DOHH2 (cell line): Measurements from ENCODE around the gene PPP4R3B.
"Not testable (repeated sequence)": the region's sequence is repeated elsewhere in the genome, so short reads cannot be mapped to it uniquely, and the experiment has no call there.

ENCODE experiments used
- H3F3A ChIP-seq: fragments of 200-600 bp; sonication (generic), shearing (Covaris generic); 2 replicates; pipeline ENCODE4 v1.6.0; 2016; ENCODE audit warnings: antibody characterized with exemption, mild to moderate bottlenecking; ENCODE audit not compliant: control insufficient read depth, insufficient read depth
- H3K27ac ChIP-seq: fragments of 200-600 bp; sonication (generic); 2 replicates; pipeline ENCODE4 v1.5.1; 2014; ENCODE audit warnings: low read depth, mild to moderate bottlenecking, low read length, moderate library complexity
- H3K27me3 ChIP-seq: fragments of 200-600 bp; sonication (generic); 2 replicates; pipeline ENCODE4 v1.6.1; 2014; ENCODE audit warnings: mild to moderate bottlenecking, low read length, mixed read lengths; ENCODE audit not compliant: control insufficient read depth
- H3K36me3 ChIP-seq: fragments of 200-600 bp; sonication (generic); 2 replicates; pipeline ENCODE4 v1.6.1; 2014; ENCODE audit warnings: mild to moderate bottlenecking, low read length, moderate library complexity, mixed read lengths; ENCODE audit not compliant: control insufficient read depth
- H3K4me1 ChIP-seq: fragments of 200-600 bp; sonication (generic); 2 replicates; pipeline ENCODE4 v1.6.1; 2014; ENCODE audit warnings: mild to moderate bottlenecking, low read length, mixed read lengths; ENCODE audit not compliant: control insufficient read depth
- H3K4me2 ChIP-seq: fragments of 200-600 bp; sonication (generic); 2 replicates; pipeline ENCODE4 v1.6.0; 2014; ENCODE audit warnings: mild to moderate bottlenecking, low read length, moderate library complexity
- H3K4me3 ChIP-seq: fragments of 200-600 bp; sonication (generic); 2 replicates; pipeline ENCODE4 v1.5.1; 2014; ENCODE audit warnings: mild to moderate bottlenecking, low read length, mixed read lengths
- H3K79me2 ChIP-seq: fragments of 200-600 bp; sonication (generic); 2 replicates; pipeline ENCODE4 v1.6.1; 2014; ENCODE audit warnings: mild to moderate bottlenecking, low read length, mixed read lengths; ENCODE audit not compliant: control insufficient read depth
- H3K9me2 ChIP-seq: fragments of 200-600 bp; sonication (generic); replicated peaks from 2 replicates; pipeline ENCODE4 v1.6.1; 2014; ENCODE audit warnings: mild to moderate bottlenecking, low read length, mixed read lengths; ENCODE audit not compliant: control insufficient read depth
- H3K9me3 ChIP-seq: fragments of 200-600 bp; sonication (generic); 2 replicates; pipeline ENCODE4 v1.6.1; 2014; ENCODE audit warnings: antibody characterized with exemption, low read length, mixed read lengths; ENCODE audit not compliant: control insufficient read depth, insufficient read depth
- H4K20me1 ChIP-seq: fragments of 200-600 bp; sonication (generic); 2 replicates; pipeline ENCODE4 v1.6.0; 2014; ENCODE audit warnings: low read depth, mild to moderate bottlenecking, antibody characterized with exemption, low read length, moderate library complexity; ENCODE audit not compliant: control insufficient read depth, insufficient read depth
- EZH2phosphoT487 ChIP-seq: fragments of 200-600 bp; sonication (generic); IDR thresholded peaks from 2 replicates; pipeline ENCODE4 v1.6.1; 2017; ENCODE audit warnings: borderline replicate concordance, mild to moderate bottlenecking, antibody characterized with exemption, low read length, moderate library complexity, mixed read lengths
- TF ChIP-seq, protein P1 (sequence below): fragments of 200-600 bp; sonication (generic); IDR thresholded peaks from one replicate; pipeline ENCODE4 v1.5.1; 2014; ENCODE audit warnings: antibody characterized with exemption, mild to moderate bottlenecking, low read depth, low read length; ENCODE audit not compliant: poor library complexity, severe bottlenecking

Gene PPP4R3B

DNA sequence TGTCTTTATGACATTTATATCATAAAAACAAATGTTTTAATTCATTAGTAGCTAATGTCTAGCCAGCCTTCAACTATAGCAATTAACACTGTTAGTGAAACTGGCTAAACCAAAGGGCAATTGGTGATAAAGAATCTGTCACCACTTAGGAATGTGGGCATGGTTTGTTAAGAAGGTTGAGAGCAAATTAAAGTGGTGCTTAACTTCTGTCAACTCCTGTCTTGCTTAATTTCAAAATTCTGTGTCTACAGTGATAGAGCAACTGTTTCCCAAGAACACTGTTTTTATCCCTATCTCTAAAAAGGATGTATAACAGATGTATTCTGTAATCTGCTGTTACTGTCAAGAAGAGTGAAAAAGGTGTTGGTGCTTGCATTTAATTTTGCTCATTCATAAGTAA is 61.4 kb downstream of the PPP4R3B start:
- H3K27me3 ChIP-seq, result no peaks in the 10 kb centered on the region
- H3K27ac ChIP-seq, result no peak overlapping the region
- H4K20me1 ChIP-seq, result no peaks in the 10 kb centered on the region
- TF ChIP-seq, protein P1, sequence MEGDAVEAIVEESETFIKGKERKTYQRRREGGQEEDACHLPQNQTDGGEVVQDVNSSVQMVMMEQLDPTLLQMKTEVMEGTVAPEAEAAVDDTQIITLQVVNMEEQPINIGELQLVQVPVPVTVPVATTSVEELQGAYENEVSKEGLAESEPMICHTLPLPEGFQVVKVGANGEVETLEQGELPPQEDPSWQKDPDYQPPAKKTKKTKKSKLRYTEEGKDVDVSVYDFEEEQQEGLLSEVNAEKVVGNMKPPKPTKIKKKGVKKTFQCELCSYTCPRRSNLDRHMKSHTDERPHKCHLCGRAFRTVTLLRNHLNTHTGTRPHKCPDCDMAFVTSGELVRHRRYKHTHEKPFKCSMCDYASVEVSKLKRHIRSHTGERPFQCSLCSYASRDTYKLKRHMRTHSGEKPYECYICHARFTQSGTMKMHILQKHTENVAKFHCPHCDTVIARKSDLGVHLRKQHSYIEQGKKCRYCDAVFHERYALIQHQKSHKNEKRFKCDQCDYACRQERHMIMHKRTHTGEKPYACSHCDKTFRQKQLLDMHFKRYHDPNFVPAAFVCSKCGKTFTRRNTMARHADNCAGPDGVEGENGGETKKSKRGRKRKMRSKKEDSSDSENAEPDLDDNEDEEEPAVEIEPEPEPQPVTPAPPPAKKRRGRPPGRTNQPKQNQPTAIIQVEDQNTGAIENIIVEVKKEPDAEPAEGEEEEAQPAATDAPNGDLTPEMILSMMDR, result no peak
- no peak for TF ChIP-seq EZH2phosphoT487
- no peaks in the 10 kb centered on the region for H3K4me1 ChIP-seq
- no peaks in the 10 kb centered on the region for H3F3A ChIP-seq
- H3K9me2 ChIP-seq, result no peaks in the 10 kb centered on the region
- H3K4me3 ChIP-seq, result no peak overlapping the region
- peaks cover 72% of the 10 kb centered on the region for H3K36me3 ChIP-seq
- peaks cover under 1% of the 10 kb centered on the region; the same call in 1 of the 2 replicates for H3K9me3 ChIP-seq
- no peaks in the 10 kb centered on the region for H3K79me2 ChIP-seq
- H3K4me2 ChIP-seq, result no peak overlapping the region

DNA sequence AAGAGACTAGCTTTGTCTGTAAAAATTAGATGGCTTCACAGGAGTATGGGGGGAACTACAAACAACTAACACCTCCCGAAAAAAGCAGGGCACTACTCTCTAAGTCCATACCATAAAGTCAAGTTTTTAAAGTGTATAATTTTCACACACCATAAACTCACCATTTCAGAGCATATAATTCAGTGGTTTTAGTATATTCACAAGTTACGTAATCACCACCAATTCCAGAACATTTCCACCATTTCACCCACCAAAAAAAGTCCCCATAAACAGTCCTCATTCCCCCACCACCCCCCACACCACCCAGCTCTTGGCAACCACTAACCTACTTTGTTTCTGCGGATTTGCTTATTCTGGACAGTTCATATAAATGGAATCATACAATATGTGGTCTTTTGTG is 64.1 kb downstream of the PPP4R3B start:
- no peaks in the 10 kb centered on the region for H3K9me2 ChIP-seq
- H3K36me3 ChIP-seq, result peaks cover 76% of the 10 kb centered on the region
- no peaks in the 10 kb centered on the region for H3K4me1 ChIP-seq
- no peak overlapping the region for H3K4me3 ChIP-seq
- TF ChIP-seq, protein P1, result no peak
- no peak for TF ChIP-seq EZH2phosphoT487
- no peaks in the 10 kb centered on the region for H3K9me3 ChIP-seq
- H3K27ac ChIP-seq, result no peak overlapping the region
- H3F3A ChIP-seq, result peaks cover 4% of the 10 kb centered on the region; the same call in 1 of the 2 replicates
- no peak overlapping the region for H3K4me2 ChIP-seq
- H4K20me1 ChIP-seq, result no peaks in the 10 kb centered on the region
- H3K79me2 ChIP-seq, result no peaks in the 10 kb centered on the region
- H3K27me3 ChIP-seq, result no peaks in the 10 kb centered on the region

DNA sequence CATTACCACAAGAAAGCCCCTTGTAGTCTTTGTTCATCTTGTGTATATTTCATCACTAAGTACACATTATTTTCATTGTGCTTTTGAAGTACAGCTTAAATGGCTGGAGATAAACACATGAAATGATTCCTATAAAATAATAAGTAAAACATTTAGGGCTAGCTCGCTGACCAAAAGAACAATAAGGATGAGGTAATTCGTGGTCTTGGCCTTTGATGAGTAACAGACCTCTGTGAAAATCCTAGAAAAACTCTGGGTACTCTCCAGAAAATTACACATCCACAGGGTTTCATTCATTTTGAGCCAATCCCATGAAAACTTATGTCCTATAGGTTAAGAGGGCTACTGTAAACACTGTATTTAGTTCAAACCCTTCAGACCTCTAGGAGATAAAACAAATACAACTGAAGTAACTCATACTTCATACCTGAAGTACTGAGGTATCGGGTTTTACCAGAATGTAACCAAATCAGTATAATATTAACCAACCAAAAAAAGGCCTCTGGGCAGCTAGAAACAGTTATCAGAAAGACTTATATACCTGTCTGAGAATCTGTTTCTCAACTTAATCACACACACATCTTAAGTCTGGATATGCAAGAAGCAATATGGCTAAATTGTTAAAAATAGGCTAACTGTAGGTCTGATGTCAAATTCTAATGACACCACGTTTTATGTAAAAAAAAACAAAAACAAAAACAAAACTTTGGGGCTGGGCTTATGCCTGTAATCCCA is 66.9 kb downstream of the PPP4R3B start:
- Histone ChIP-seq H3K9me3 (no peaks in the 10 kb centered on the region), H3F3A (peaks cover 4% of the 10 kb centered on the region; the same call in 1 of the 2 replicates), H3K9me2 (no peaks in the 10 kb centered on the region), H3K4me2 (no peak overlapping the region), H3K4me3 (no peak overlapping the region), H3K4me1 (no peaks in the 10 kb centered on the region), H3K79me2 (no peaks in the 10 kb centered on the region), H3K36me3 (peaks cover 63% of the 10 kb centered on the region), H4K20me1 (no peaks in the 10 kb centered on the region), H3K27ac (no peak overlapping the region), H3K27me3 (no peaks in the 10 kb centered on the region)
- TF ChIP-seq EZH2phosphoT487, result no peak
- TF ChIP-seq, protein P1, result no peak

DNA sequence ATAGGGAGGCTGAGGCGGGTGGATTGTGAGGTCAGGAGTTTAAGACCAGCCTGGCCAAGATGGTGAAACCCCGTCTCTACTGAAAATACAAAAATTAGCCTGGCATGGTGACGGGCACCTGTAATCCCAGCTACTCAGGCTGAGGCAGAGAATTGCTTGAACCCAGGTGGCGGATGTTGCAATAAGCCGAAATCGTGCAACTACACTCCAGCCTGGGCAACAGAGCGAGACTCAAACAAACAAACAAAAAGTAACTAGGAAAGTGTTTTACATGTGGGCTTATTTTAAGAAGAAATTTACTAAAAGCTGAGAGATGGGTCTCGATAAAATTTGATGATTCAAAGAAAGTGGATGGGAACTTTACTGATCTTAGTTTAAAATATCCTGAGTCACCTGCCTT is 69.7 kb downstream of the PPP4R3B start:
- H3F3A ChIP-seq, H3K9me2 ChIP-seq, H4K20me1 ChIP-seq, H3K27me3 ChIP-seq, H3K4me2 ChIP-seq, H3K79me2 ChIP-seq, H3K9me3 ChIP-seq, H3K4me3 ChIP-seq, H3K4me1 ChIP-seq, H3K27ac ChIP-seq: not testable (repeated sequence)
- peaks cover 53% of the 10 kb centered on the region for H3K36me3 ChIP-seq
